Urinary bladder (tissue), 4 donors: ENCODE measurements around the gene HIBADH. TPM values are rescaled to one million over a fixed set of nuclear protein-coding genes. Genes with fewer than 3 reads are reported as not detected.

Experiments used
- DNase-seq: peaks from one replicate; pipeline ENCODE4 v3.0.0-alpha.2; 2015; ENCODE audit errors: extremely low spot score
- H3K27ac ChIP-seq: one replicate; pipeline ENCODE4 v1.5.1; 2013; ENCODE audit warnings: low read depth, mild to moderate bottlenecking, moderate library complexity
- H3K36me3 ChIP-seq: one replicate; pipeline ENCODE4 v1.6.1; 2013; ENCODE audit warnings: mild to moderate bottlenecking, moderate library complexity; ENCODE audit not compliant: insufficient read depth
- H3K4me1 ChIP-seq: one replicate; pipeline ENCODE4 v1.6.1; 2013; ENCODE audit warnings: mild to moderate bottlenecking, moderate library complexity; ENCODE audit not compliant: insufficient read depth
- H3K4me3 ChIP-seq: one replicate; pipeline ENCODE4 v1.5.1; 2013; ENCODE audit warnings: low read depth, low read length
- WGBS: extraction: QIAGEN DNeasy Blood & Tissue Kit; methylation state at CpG from one replicate; pipeline ENCODE4 v1.1.7; 2013; 5-methylcytosine and 5-hydroxymethylcytosine counted together
- polyA plus RNA-seq: library from polyadenylated mRNA; stranded (reverse); fragments of 200-250 nt; gene quantifications from one replicate; pipeline ENCODE4 v1.2.3, GENCODE V29; 2013
- total RNA-seq: library from RNA; depleted of rRNA; stranded (reverse); fragments of >200 nt; gene quantifications from one replicate; pipeline ENCODE4 v1.2.3, GENCODE V29; 2014
- donor health status: healthy with polysubstance abuse.
- donor health status: healthy.

The HIBADH gene
- total RNA-seq (52.4 TPM), polyA plus RNA-seq (47.0 TPM)

DNA sequence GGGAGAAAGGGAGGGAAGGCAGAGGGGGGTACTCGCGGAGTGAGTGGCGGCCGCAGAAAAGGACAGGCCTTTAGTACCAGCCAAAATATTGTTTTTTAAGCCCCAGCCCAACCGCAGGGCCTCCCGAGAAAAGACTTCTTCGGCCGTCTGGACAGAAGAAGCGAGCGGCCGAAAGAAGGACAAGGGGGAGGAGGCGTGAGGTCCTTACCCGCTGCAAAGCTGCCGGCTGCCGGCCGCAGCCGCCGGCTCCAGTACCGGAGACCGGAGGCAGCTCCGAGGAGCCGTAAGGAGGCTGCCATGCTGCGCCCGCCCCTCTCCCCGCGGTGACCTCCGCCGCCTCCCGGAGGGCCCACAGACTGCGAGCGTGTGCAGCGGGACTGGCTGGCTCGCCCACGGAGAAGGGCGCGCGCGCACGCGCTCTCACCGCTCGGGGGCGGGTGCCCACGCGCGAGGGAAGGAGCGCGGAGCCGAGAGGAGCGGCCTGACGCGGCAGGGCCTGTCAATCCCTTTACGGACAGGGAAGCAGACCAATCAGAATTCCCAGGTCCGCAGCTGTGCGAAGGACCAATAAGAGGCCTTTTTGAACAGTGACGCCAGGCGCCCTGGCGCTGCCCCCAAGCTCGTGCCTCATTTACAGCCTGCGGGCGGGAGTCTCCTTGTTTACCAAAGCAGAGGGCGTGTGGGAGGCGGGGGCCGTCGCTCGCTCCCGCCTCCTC is at the start of gene HIBADH:
TSS of gene HIBADH (minus strand) at position 394 of the 716 bp plus-strand sequence. CDS start at position 299, 95 bp downstream.
- WGBS = under 1% methylated on average over 67 of the region's 67 CpGs
- H3K4me3 ChIP-seq = peak within 1 kb of the TSS; percentile 70
- H3K4me1 ChIP-seq = peaks cover 3% of the 10 kb centered on the region
- H3K36me3 ChIP-seq = no peaks in the 10 kb centered on the region
- peak; percentile 98 for DNase-seq
- H3K27ac ChIP-seq = peak within 1 kb of the TSS; percentile 70

GRCh38 chr7:27712217-27712616 is 49.5 kb upstream of the HIBADH start:
- Histone ChIP-seq H3K36me3 (no peaks in the 10 kb centered on the region), H3K4me1 (no peaks in the 10 kb centered on the region), H3K27ac (no peak overlapping the region), H3K4me3 (no peak overlapping the region)
- no peak for DNase-seq
- WGBS = 97% methylated on average over 3 of the region's 3 CpGs

- no peak for DNase-seq
- H3K4me1 ChIP-seq = no peaks in the 10 kb centered on the region
- H3K4me3 ChIP-seq = no peak overlapping the region
- H3K36me3 ChIP-seq = no peaks in the 10 kb centered on the region
- H3K27ac ChIP-seq = no peak overlapping the region
- WGBS = 69% methylated on average over 2 of the region's 2 CpGs
Measured at GRCh38 chr7:27709137-27710075, 46.7 kb upstream of the HIBADH start.

GRCh38 chr7:27708485-27708884 is 45.8 kb upstream of the HIBADH start:
- no peaks in the 10 kb centered on the region for H3K36me3 ChIP-seq
- no peak for DNase-seq
- 95% methylated on average over 6 of the region's 6 CpGs for WGBS
- H3K4me1 ChIP-seq = no peaks in the 10 kb centered on the region
- H3K27ac ChIP-seq = no peak overlapping the region
- no peak overlapping the region for H3K4me3 ChIP-seq

GRCh38 chr7:27705200-27705594 is 42.5 kb upstream of the HIBADH start:
- Histone ChIP-seq H3K36me3 (no peaks in the 10 kb centered on the region), H3K4me1 (no peaks in the 10 kb centered on the region), H3K27ac (no peak overlapping the region), H3K4me3 (no peak overlapping the region)
- no peak for DNase-seq
- WGBS = 83% methylated on average over 2 of the region's 2 CpGs

DNA sequence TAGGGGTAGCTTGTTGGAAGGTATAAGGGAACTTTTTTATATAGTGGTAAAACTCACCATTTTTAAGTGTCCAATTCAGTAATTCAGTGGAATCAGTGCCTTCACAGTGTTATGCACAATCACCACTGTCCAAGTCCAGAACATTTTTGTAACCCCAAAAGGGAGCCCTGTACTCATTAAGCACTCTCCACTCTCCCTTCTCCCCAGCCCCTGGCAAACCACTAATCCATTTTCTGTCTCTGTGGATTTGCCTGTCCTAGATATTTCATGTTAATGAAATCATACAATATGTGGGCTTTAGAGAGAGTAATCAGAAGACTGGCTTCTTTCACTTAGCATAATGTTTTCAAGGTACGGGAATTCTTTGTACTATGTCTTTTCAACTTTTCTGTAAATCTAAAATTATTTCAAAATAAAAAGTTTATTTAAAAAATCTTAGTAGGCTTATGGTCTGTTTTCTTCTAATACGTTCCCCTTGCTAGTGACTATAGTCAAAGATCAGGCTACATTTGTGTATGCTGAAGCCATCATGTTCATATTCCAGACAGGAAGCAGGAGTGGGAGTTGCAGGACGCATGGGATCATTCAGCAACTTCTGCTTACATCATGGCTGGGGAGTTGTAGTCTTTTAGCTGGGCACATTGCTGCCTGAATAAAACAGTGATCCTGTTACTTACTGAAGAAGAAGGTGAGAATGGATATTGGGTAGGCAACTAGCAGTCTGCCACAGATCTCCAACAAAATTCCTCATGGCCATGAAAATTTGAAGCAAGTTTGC is 41.9 kb upstream of the HIBADH start:
- WGBS = 76% methylated on average over 3 of the region's 3 CpGs
- no peak overlapping the region for H3K27ac ChIP-seq
- no peak overlapping the region for H3K4me3 ChIP-seq
- no peaks in the 10 kb centered on the region for H3K4me1 ChIP-seq
- no peak for DNase-seq
- H3K36me3 ChIP-seq = no peaks in the 10 kb centered on the region

GRCh38 chr7:27703181-27703580 is 40.5 kb upstream of the HIBADH start:
- 97% methylated on average over 1 of the region's 1 CpG for WGBS

GRCh38 chr7:27700501-27700900 is 37.8 kb upstream of the HIBADH start:
- no peaks in the 10 kb centered on the region for H3K4me1 ChIP-seq
- no peaks in the 10 kb centered on the region for H3K36me3 ChIP-seq
- WGBS = 88% methylated on average over 6 of the region's 6 CpGs
- no peak overlapping the region for H3K4me3 ChIP-seq
- DNase-seq = no peak
- no peak overlapping the region for H3K27ac ChIP-seq

More at GRCh38 chr7:27703181-27703580, 40.5 kb upstream of the HIBADH start:
- Histone ChIP-seq H3K36me3 (no peaks in the 10 kb centered on the region), H3K27ac (no peak overlapping the region), H3K4me1 (no peaks in the 10 kb centered on the region), H3K4me3 (no peak overlapping the region)
- no peak for DNase-seq

- DNase-seq = no peak
- no peak overlapping the region for H3K4me3 ChIP-seq
- H3K4me1 ChIP-seq = no peaks in the 10 kb centered on the region
- H3K27ac ChIP-seq = no peak overlapping the region
- 96% methylated on average over 2 of the region's 2 CpGs for WGBS
- no peaks in the 10 kb centered on the region for H3K36me3 ChIP-seq
Measured at GRCh38 chr7:27699751-27700150, 37.1 kb upstream of the HIBADH start.

DNA sequence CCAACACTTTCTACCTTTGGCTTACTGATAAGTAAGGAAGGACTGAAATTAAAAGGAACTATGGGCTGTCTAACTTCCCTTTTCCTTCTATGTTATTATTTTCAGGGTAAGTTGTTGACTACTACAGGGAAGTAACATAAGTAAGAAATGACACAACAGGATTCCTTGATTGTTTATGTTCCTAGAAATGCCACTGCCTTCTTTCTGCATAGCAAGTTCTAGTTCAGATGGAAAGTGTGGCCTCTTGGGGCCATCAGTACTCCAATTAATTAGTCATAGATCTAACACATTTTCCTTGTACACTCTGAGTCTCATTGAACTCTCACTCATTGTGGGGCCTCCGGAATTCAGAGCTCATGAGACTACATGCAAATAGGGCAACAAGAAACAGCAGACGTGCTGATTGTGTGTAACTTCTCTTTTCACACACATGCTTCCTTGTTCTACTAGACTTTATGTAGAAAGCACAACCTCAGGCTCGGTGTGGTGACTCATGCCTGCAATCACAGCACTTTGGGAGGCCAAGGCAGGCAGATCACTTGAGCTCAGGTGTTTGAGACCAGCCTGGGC is 35.3 kb upstream of the HIBADH start:
- Histone ChIP-seq H3K4me1 (no peaks in the 10 kb centered on the region), H3K4me3 (no peak overlapping the region), H3K36me3 (no peaks in the 10 kb centered on the region), H3K27ac (no peak overlapping the region)
- DNase-seq = no peak
- 75% methylated on average over 3 of the region's 3 CpGs for WGBS

GRCh38 chr7:27695096-27695495 is 32.4 kb upstream of the HIBADH start:
- Histone ChIP-seq H3K4me3 (no peak overlapping the region), H3K4me1 (no peaks in the 10 kb centered on the region), H3K27ac (no peak overlapping the region), H3K36me3 (no peaks in the 10 kb centered on the region)
- WGBS = 81% methylated on average over 4 of the region's 4 CpGs
- DNase-seq = no peak

DNA sequence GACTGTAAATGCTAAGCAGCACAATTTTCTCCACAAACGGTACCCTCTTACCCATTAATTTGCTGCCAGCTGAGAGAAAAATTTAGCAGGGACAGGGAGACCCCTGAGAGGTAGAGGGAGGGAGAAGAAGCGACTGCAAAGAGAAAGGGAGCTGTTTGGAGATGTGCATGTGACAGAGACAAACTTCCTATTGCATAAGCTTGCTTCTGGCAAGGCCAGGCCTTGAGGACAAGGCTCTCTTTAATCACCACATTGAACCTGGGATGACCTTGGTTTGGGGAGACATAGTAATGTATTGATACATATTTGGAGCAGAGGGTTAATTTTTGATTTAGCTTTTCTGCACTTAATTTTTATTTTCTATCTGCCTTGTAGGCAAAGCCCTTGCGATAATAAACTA is 31.1 kb upstream of the HIBADH start:
- no peak for DNase-seq

DNA sequence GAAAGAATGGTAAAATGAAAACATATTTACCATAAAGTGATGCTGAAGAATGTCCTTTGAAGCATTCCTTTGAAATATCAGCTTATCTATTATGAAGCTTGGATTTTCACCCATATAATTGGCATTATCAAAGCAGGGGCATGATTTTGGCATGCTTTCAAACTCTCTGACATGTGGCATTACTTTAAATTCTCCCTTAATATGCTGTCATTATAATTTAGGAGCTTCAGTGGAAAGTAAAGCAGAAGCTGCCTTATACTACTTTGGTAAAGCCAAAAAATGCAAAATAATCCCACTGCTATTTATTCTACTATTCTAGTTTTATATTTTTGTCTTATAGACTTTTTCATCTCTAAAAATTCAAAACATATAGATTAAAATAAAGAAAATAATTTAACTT is 28.0 kb upstream of the HIBADH start:
- H3K4me1 ChIP-seq = no peaks in the 10 kb centered on the region
- H3K36me3 ChIP-seq = no peaks in the 10 kb centered on the region
- DNase-seq = no peak
- no peak overlapping the region for H3K4me3 ChIP-seq
- H3K27ac ChIP-seq = no peak overlapping the region

More for the DNA sequence above, 31.1 kb upstream of the HIBADH start:
- H3K4me3 ChIP-seq = no peak overlapping the region
- H3K27ac ChIP-seq = no peak overlapping the region
- H3K4me1 ChIP-seq = no peaks in the 10 kb centered on the region
- H3K36me3 ChIP-seq = no peaks in the 10 kb centered on the region
- WGBS = 70% methylated on average over 3 of the region's 3 CpGs
